ENCODE measurements around the gene LCLAT1. TPM values are rescaled to one million over a fixed set of nuclear protein-coding genes. Genes with fewer than 3 reads are reported as not detected.
"Not testable (repeated sequence)": the region's sequence is repeated elsewhere in the genome, so short reads cannot be mapped to it uniquely, and the experiment has no call there.

The LCLAT1 gene
- total RNA-seq, 4 donors from 2014 or later, result 10.3 to 20.6 (median 17.7) TPM

- TF ChIP-seq POLR2AphosphoS5 (IDR thresholded peaks at IDR 0.05) (no peak), CTCF (IDR thresholded peaks at IDR 0.05) (no peak), POLR2A (IDR thresholded peaks at IDR 0.05) (no peak), EP300 (IDR thresholded peaks at IDR 0.05) (no peak)
- WGBS, result 92% methylated on average over 3 of the region's 3 CpGs
- Histone ChIP-seq H3K27ac (no peak overlapping the region), H3K4me3 (no peak overlapping the region), H3K27me3 (no peaks in the 10 kb centered on the region), H3K9me3 (no peaks in the 10 kb centered on the region), H3K36me3 (no peaks in the 10 kb centered on the region), H3K4me1 (no peaks in the 10 kb centered on the region)
- no peak for DNase-seq (ENCODE audit: low spot score in 2 of 2)
Measured at GRCh38 chr2:30605197-30605596, 158.2 kb downstream of the LCLAT1 start.

GRCh38 chr2:30608643-30609042 lies 161.6 kb downstream of the LCLAT1 start:
- DNase-seq (ENCODE audit: low spot score in 2 of 2), result no peak
- WGBS, result 86% methylated on average over 1 of the region's 1 CpG
- no peaks in the 10 kb centered on the region for H3K27me3 ChIP-seq
- no peak overlapping the region for H3K4me3 ChIP-seq
- H3K4me1 ChIP-seq, result no peaks in the 10 kb centered on the region
- H3K27ac ChIP-seq, result no peak overlapping the region
- TF ChIP-seq POLR2A (IDR thresholded peaks at IDR 0.05), result no peak
- no peak for TF ChIP-seq EP300 (IDR thresholded peaks at IDR 0.05)
- H3K36me3 ChIP-seq, result no peaks in the 10 kb centered on the region
- H3K9me3 ChIP-seq, result no peaks in the 10 kb centered on the region

- no peaks in the 10 kb centered on the region for H3K36me3 ChIP-seq
- TF ChIP-seq POLR2AphosphoS5 (IDR thresholded peaks at IDR 0.05) (no peak), CTCF (IDR thresholded peaks at IDR 0.05) (no peak), EP300 (IDR thresholded peaks at IDR 0.05) (no peak), POLR2A (IDR thresholded peaks at IDR 0.05) (no peak)
- no peak for DNase-seq (ENCODE audit: low spot score in 2 of 2)
- 70% methylated on average over 4 of the region's 4 CpGs for WGBS
- no peaks in the 10 kb centered on the region for H3K4me1 ChIP-seq
- H3K27me3 ChIP-seq, result no peaks in the 10 kb centered on the region
- peak overlapping the region; percentile 51 for H3K27ac ChIP-seq
- no peaks in the 10 kb centered on the region for H3K9me3 ChIP-seq
- no peak overlapping the region for H3K4me3 ChIP-seq
Measured at GRCh38 chr2:30611583-30611982, 164.5 kb downstream of the LCLAT1 start.

GRCh38 chr2:30612371-30612770 lies 165.3 kb downstream of the LCLAT1 start:
- Histone ChIP-seq H3K4me1 (no peaks in the 10 kb centered on the region), H3K9me3 (no peaks in the 10 kb centered on the region), H3K27ac (no peak overlapping the region), H3K4me3 (no peak overlapping the region), H3K27me3 (no peaks in the 10 kb centered on the region), H3K36me3 (no peaks in the 10 kb centered on the region)
- no peak for DNase-seq (ENCODE audit: low spot score in 2 of 2)
- TF ChIP-seq POLR2A (IDR thresholded peaks at IDR 0.05), result no peak
- no peak for TF ChIP-seq CTCF (IDR thresholded peaks at IDR 0.05)
- no peak for TF ChIP-seq POLR2AphosphoS5 (IDR thresholded peaks at IDR 0.05)
- TF ChIP-seq EP300 (IDR thresholded peaks at IDR 0.05), result no peak
- WGBS, result 84% methylated on average over 2 of the region's 2 CpGs

GRCh38 chr2:30613001-30613400 lies 166.0 kb downstream of the LCLAT1 start:
- WGBS, result 94% methylated on average over 2 of the region's 2 CpGs

GRCh38 chr2:30614227-30614626 lies 167.2 kb downstream of the LCLAT1 start:
- not testable (repeated sequence) for H3K27me3 ChIP-seq; H3K4me3 ChIP-seq; DNase-seq (ENCODE audit: low spot score in 2 of 2); H3K36me3 ChIP-seq; H3K9me3 ChIP-seq; H3K4me1 ChIP-seq; H3K27ac ChIP-seq
- WGBS, result 89% methylated on average over 1 of the region's 4 CpGs

More at GRCh38 chr2:30613001-30613400, 166.0 kb downstream of the LCLAT1 start:
- TF ChIP-seq EP300 (IDR thresholded peaks at IDR 0.05), result no peak
- H3K4me1 ChIP-seq, result no peaks in the 10 kb centered on the region
- no peaks in the 10 kb centered on the region for H3K27me3 ChIP-seq
- DNase-seq (ENCODE audit: low spot score in 2 of 2), result no peak
- no peaks in the 10 kb centered on the region for H3K36me3 ChIP-seq
- H3K9me3 ChIP-seq, result no peaks in the 10 kb centered on the region
- H3K4me3 ChIP-seq, result no peak overlapping the region
- H3K27ac ChIP-seq, result no peak overlapping the region

GRCh38 chr2:30615926-30616325 lies 168.9 kb downstream of the LCLAT1 start:
- H3K27me3 ChIP-seq, result no peaks in the 10 kb centered on the region
- H3K4me1 ChIP-seq, result no peaks in the 10 kb centered on the region
- DNase-seq (ENCODE audit: low spot score in 2 of 2), result no peak
- no peak overlapping the region for H3K4me3 ChIP-seq
- 93% methylated on average over 1 of the region's 1 CpG for WGBS
- no peak overlapping the region for H3K27ac ChIP-seq
- TF ChIP-seq EP300 (IDR thresholded peaks at IDR 0.05), result no peak
- no peak for TF ChIP-seq POLR2AphosphoS5 (IDR thresholded peaks at IDR 0.05)
- TF ChIP-seq CTCF (IDR thresholded peaks at IDR 0.05), result no peak
- no peak for TF ChIP-seq POLR2A (IDR thresholded peaks at IDR 0.05)
- H3K36me3 ChIP-seq, result no peaks in the 10 kb centered on the region
- H3K9me3 ChIP-seq, result no peaks in the 10 kb centered on the region

All from suprapubic skin (tissue), 4 donors.